ENCODE data around the gene KIDINS220.

KIDINS220 gene

GRCh38 chr2:8714283-8714682 lies 123.1 kb downstream of the KIDINS220 start:
- Histone ChIP-seq H3K9ac (ENCODE audit: low read depth in 1 of 2, low read length in 2 of 2) (no peak overlapping the region), H3K36me3 (ENCODE audit: control insufficient read depth in 2 of 2, insufficient read depth in 2 of 2, low read length in 2 of 2) (no peaks in the 10 kb centered on the region), H3K4me3 (ENCODE audit: low read length in 2 of 2) (no peak overlapping the region), H3K27ac (ENCODE audit: low read depth in 2 of 2, low read length in 2 of 2) (no peak overlapping the region), H3K27me3 (ENCODE audit: control insufficient read depth in 2 of 2, insufficient read depth in 2 of 2, low read length in 2 of 2) (no peaks in the 10 kb centered on the region), H3K9me3 (ENCODE audit: control insufficient read depth in 2 of 2, low read length in 2 of 2) (no peaks in the 10 kb centered on the region), H3K4me1 (ENCODE audit: control insufficient read depth in 2 of 2, insufficient read depth in 2 of 2, low read length in 2 of 2) (peaks cover 4 to 6% of the 10 kb centered on the region in 2 donors)

- Histone ChIP-seq H3K27me3 (ENCODE audit: control insufficient read depth in 2 of 2, insufficient read depth in 2 of 2, low read length in 2 of 2) (no peaks in the 10 kb centered on the region), H3K27ac (ENCODE audit: low read depth in 2 of 2, low read length in 2 of 2) (no peak overlapping the region), H3K4me3 (ENCODE audit: low read length in 2 of 2) (no peak overlapping the region), H3K9ac (ENCODE audit: low read depth in 1 of 2, low read length in 2 of 2) (no peak overlapping the region), H3K36me3 (ENCODE audit: control insufficient read depth in 2 of 2, insufficient read depth in 2 of 2, low read length in 2 of 2) (no peaks in the 10 kb centered on the region), H3K4me1 (ENCODE audit: control insufficient read depth in 2 of 2, insufficient read depth in 2 of 2, low read length in 2 of 2) (peaks cover 5 to 7% of the 10 kb centered on the region in 2 donors), H3K9me3 (ENCODE audit: control insufficient read depth in 2 of 2, low read length in 2 of 2) (no peaks in the 10 kb centered on the region)
Observed at GRCh38 chr2:8710951-8711350, 126.5 kb downstream of the KIDINS220 start.

- H3K27me3 ChIP-seq (ENCODE audit: control insufficient read depth in 2 of 2, insufficient read depth in 2 of 2, low read length in 2 of 2), result no peaks in the 10 kb centered on the region
- H3K9ac ChIP-seq (ENCODE audit: low read depth in 1 of 2, low read length in 2 of 2), result no peak overlapping the region
Observed at GRCh38 chr2:8709611-8710010, 127.8 kb downstream of the KIDINS220 start.

GRCh38 chr2:8704906-8705305 lies 132.5 kb downstream of the KIDINS220 start:
- no peak overlapping the region for H3K9ac ChIP-seq (ENCODE audit: low read depth in 1 of 2, low read length in 2 of 2)
- no peak overlapping the region for H3K4me3 ChIP-seq (ENCODE audit: low read length in 2 of 2)
- H3K4me1 ChIP-seq (ENCODE audit: control insufficient read depth in 2 of 2, insufficient read depth in 2 of 2, low read length in 2 of 2), result peaks cover 5 to 6% of the 10 kb centered on the region in 2 donors
- H3K27me3 ChIP-seq (ENCODE audit: control insufficient read depth in 2 of 2, insufficient read depth in 2 of 2, low read length in 2 of 2), result no peaks in the 10 kb centered on the region
- H3K36me3 ChIP-seq (ENCODE audit: control insufficient read depth in 2 of 2, insufficient read depth in 2 of 2, low read length in 2 of 2), result no peaks in the 10 kb centered on the region
- H3K9me3 ChIP-seq (ENCODE audit: control insufficient read depth in 2 of 2, low read length in 2 of 2), result no peaks in the 10 kb centered on the region
- no peak overlapping the region for H3K27ac ChIP-seq (ENCODE audit: low read depth in 2 of 2, low read length in 2 of 2)

More at GRCh38 chr2:8709611-8710010, 127.8 kb downstream of the KIDINS220 start:
- Histone ChIP-seq H3K4me3 (ENCODE audit: low read length in 2 of 2) (no peak overlapping the region), H3K9me3 (ENCODE audit: control insufficient read depth in 2 of 2, low read length in 2 of 2) (no peaks in the 10 kb centered on the region), H3K4me1 (ENCODE audit: control insufficient read depth in 2 of 2, insufficient read depth in 2 of 2, low read length in 2 of 2) (peaks cover 5 to 7% of the 10 kb centered on the region in 2 donors), H3K27ac (ENCODE audit: low read depth in 2 of 2, low read length in 2 of 2) (peak overlapping the region; percentile 8 to 63), H3K36me3 (ENCODE audit: control insufficient read depth in 2 of 2, insufficient read depth in 2 of 2, low read length in 2 of 2) (no peaks in the 10 kb centered on the region)

- H3K4me1 ChIP-seq (ENCODE audit: control insufficient read depth in 2 of 2, insufficient read depth in 2 of 2, low read length in 2 of 2), result no peaks in the 10 kb centered on the region
- H3K36me3 ChIP-seq (ENCODE audit: control insufficient read depth in 2 of 2, insufficient read depth in 2 of 2, low read length in 2 of 2), result no peaks in the 10 kb centered on the region
- H3K9ac ChIP-seq (ENCODE audit: low read depth in 1 of 2, low read length in 2 of 2), result no peak overlapping the region
- no peak overlapping the region for H3K27ac ChIP-seq (ENCODE audit: low read depth in 2 of 2, low read length in 2 of 2)
- H3K4me3 ChIP-seq (ENCODE audit: low read length in 2 of 2), result no peak overlapping the region
- H3K27me3 ChIP-seq (ENCODE audit: control insufficient read depth in 2 of 2, insufficient read depth in 2 of 2, low read length in 2 of 2), result no peaks in the 10 kb centered on the region
- no peaks in the 10 kb centered on the region for H3K9me3 ChIP-seq (ENCODE audit: control insufficient read depth in 2 of 2, low read length in 2 of 2)
Observed at GRCh38 chr2:8701681-8702379, 135.6 kb downstream of the KIDINS220 start.

GRCh38 chr2:8699839-8700238 lies 137.6 kb downstream of the KIDINS220 start:
- H3K27ac ChIP-seq (ENCODE audit: low read depth in 2 of 2, low read length in 2 of 2), result no peak overlapping the region
- no peaks in the 10 kb centered on the region for H3K4me1 ChIP-seq (ENCODE audit: control insufficient read depth in 2 of 2, insufficient read depth in 2 of 2, low read length in 2 of 2)
- H3K27me3 ChIP-seq (ENCODE audit: control insufficient read depth in 2 of 2, insufficient read depth in 2 of 2, low read length in 2 of 2), result no peaks in the 10 kb centered on the region
- no peak overlapping the region for H3K4me3 ChIP-seq (ENCODE audit: low read length in 2 of 2)
- H3K36me3 ChIP-seq (ENCODE audit: control insufficient read depth in 2 of 2, insufficient read depth in 2 of 2, low read length in 2 of 2), result no peaks in the 10 kb centered on the region
- no peak overlapping the region for H3K9ac ChIP-seq (ENCODE audit: low read depth in 1 of 2, low read length in 2 of 2)
- H3K9me3 ChIP-seq (ENCODE audit: control insufficient read depth in 2 of 2, low read length in 2 of 2), result no peaks in the 10 kb centered on the region

- Histone ChIP-seq H3K4me3 (ENCODE audit: low read length in 2 of 2) (no peak overlapping the region), H3K27ac (ENCODE audit: low read depth in 2 of 2, low read length in 2 of 2) (no peak overlapping the region), H3K4me1 (ENCODE audit: control insufficient read depth in 2 of 2, insufficient read depth in 2 of 2, low read length in 2 of 2) (peaks cover 0 to 6% of the 10 kb centered on the region in 2 donors), H3K9ac (ENCODE audit: low read depth in 1 of 2, low read length in 2 of 2) (no peak overlapping the region), H3K9me3 (ENCODE audit: control insufficient read depth in 2 of 2, low read length in 2 of 2) (no peaks in the 10 kb centered on the region), H3K36me3 (ENCODE audit: control insufficient read depth in 2 of 2, insufficient read depth in 2 of 2, low read length in 2 of 2) (no peaks in the 10 kb centered on the region), H3K27me3 (ENCODE audit: control insufficient read depth in 2 of 2, insufficient read depth in 2 of 2, low read length in 2 of 2) (no peaks in the 10 kb centered on the region)
Observed at GRCh38 chr2:8697190-8697589, 140.2 kb downstream of the KIDINS220 start.

GRCh38 chr2:8694737-8695136 lies 142.7 kb downstream of the KIDINS220 start:
- Histone ChIP-seq H3K4me1 (ENCODE audit: control insufficient read depth in 2 of 2, insufficient read depth in 2 of 2, low read length in 2 of 2) (peaks cover 0 to 6% of the 10 kb centered on the region in 2 donors), H3K27me3 (ENCODE audit: control insufficient read depth in 2 of 2, insufficient read depth in 2 of 2, low read length in 2 of 2) (no peaks in the 10 kb centered on the region), H3K9ac (ENCODE audit: low read depth in 1 of 2, low read length in 2 of 2) (no peak overlapping the region), H3K27ac (ENCODE audit: low read depth in 2 of 2, low read length in 2 of 2) (no peak overlapping the region), H3K36me3 (ENCODE audit: control insufficient read depth in 2 of 2, insufficient read depth in 2 of 2, low read length in 2 of 2) (no peaks in the 10 kb centered on the region), H3K9me3 (ENCODE audit: control insufficient read depth in 2 of 2, low read length in 2 of 2) (no peaks in the 10 kb centered on the region), H3K4me3 (ENCODE audit: low read length in 2 of 2) (no peak overlapping the region)

GRCh38 chr2:8693157-8693821 lies 144.1 kb downstream of the KIDINS220 start:
- H3K27ac ChIP-seq (ENCODE audit: low read depth in 2 of 2, low read length in 2 of 2), result no peak overlapping the region
- H3K9ac ChIP-seq (ENCODE audit: low read depth in 1 of 2, low read length in 2 of 2), result no peak overlapping the region
- peak overlapping the region; percentile 35 to 55 for H3K4me3 ChIP-seq (ENCODE audit: low read length in 2 of 2)
- no peaks in the 10 kb centered on the region for H3K36me3 ChIP-seq (ENCODE audit: control insufficient read depth in 2 of 2, insufficient read depth in 2 of 2, low read length in 2 of 2)
- no peaks in the 10 kb centered on the region for H3K9me3 ChIP-seq (ENCODE audit: control insufficient read depth in 2 of 2, low read length in 2 of 2)
- peaks cover 0 to 6% of the 10 kb centered on the region in 2 donors for H3K4me1 ChIP-seq (ENCODE audit: control insufficient read depth in 2 of 2, insufficient read depth in 2 of 2, low read length in 2 of 2)
- no peaks in the 10 kb centered on the region for H3K27me3 ChIP-seq (ENCODE audit: control insufficient read depth in 2 of 2, insufficient read depth in 2 of 2, low read length in 2 of 2)

- Histone ChIP-seq H3K27me3 (ENCODE audit: control insufficient read depth in 2 of 2, insufficient read depth in 2 of 2, low read length in 2 of 2) (no peaks in the 10 kb centered on the region), H3K9ac (ENCODE audit: low read depth in 1 of 2, low read length in 2 of 2) (no peak overlapping the region)
Observed at GRCh38 chr2:8692783-8693156, 144.6 kb downstream of the KIDINS220 start.

More at GRCh38 chr2:8692783-8693156, 144.6 kb downstream of the KIDINS220 start:
- Histone ChIP-seq H3K9me3 (ENCODE audit: control insufficient read depth in 2 of 2, low read length in 2 of 2) (no peaks in the 10 kb centered on the region), H3K36me3 (ENCODE audit: control insufficient read depth in 2 of 2, insufficient read depth in 2 of 2, low read length in 2 of 2) (no peaks in the 10 kb centered on the region), H3K4me1 (ENCODE audit: control insufficient read depth in 2 of 2, insufficient read depth in 2 of 2, low read length in 2 of 2) (peaks cover 0 to 6% of the 10 kb centered on the region in 2 donors), H3K4me3 (ENCODE audit: low read length in 2 of 2) (peak overlapping the region; percentile 6 to 55), H3K27ac (ENCODE audit: low read depth in 2 of 2, low read length in 2 of 2) (no peak overlapping the region)
